GM12878 (cell line): Measurements from ENCODE around the gene ISLR2. TPM values are rescaled to one million over a fixed set of nuclear protein-coding genes. Genes with fewer than 3 reads are reported as not detected.

Source experiments
- ATAC-seq: fragments of 200-7000 bp; cut with Tn5 transposase; 3 replicates; pipeline ENCODE4 v1.9.1; 2020; ENCODE audit warnings: mild to moderate bottlenecking, moderate library complexity
- BruUV-seq: library from RNA; stranded (reverse); fragments of 400-500 nt; replicated peaks from 2 replicates; lab custom pipeline; 2021; lab: Mats Ljungman, UMichigan
- CTCF ChIA-PET: fragments of 300-600 bp; sonication (Branson Sonifier 250); formaldehyde crosslinking; extraction: SDS; loops from one replicate; lab custom pipeline; 2021; ENCODE audit warnings: inconsistent platforms; lab: Yijun Ruan, JAX
- POLR2A ChIA-PET: fragments of 350-600 bp; formaldehyde crosslinking; extraction: SDS; loops from one replicate; lab custom pipeline; 2021; ENCODE audit warnings: inconsistent platforms; lab: Charles Lee
- RAD21 ChIA-PET: fragments of 300-600 bp; sonication (Branson Sonifier 250); formaldehyde crosslinking; loops from one replicate; lab custom pipeline; 2023; ENCODE audit warnings: antibody characterized with exemption; ENCODE audit not compliant: unreplicated experiment; lab: Charles Lee
- SMC1A ChIA-PET: fragments of 300-600 bp; sonication (Branson Sonifier 250); formaldehyde crosslinking; loops from one replicate; lab custom pipeline; 2023; ENCODE audit not compliant: unreplicated experiment, uncharacterized antibody; lab: Charles Lee
- DNase-seq: peaks from one replicate; pipeline ENCODE4 v3.0.0-alpha.2; 2011; ENCODE audit warnings: low read depth, low spot score
- FAIRE-seq: peaks from 3 replicates; lab custom pipeline; 2011; peaks lifted over from hg19 to GRCh38; lab: Jason Lieb, UNC
- H2AFZ ChIP-seq: 2 replicates; pipeline ENCODE4 v1.6.0; 2011; ENCODE audit warnings: low read depth, low read length, control low read depth; ENCODE audit not compliant: control insufficient read depth
- H3K27ac ChIP-seq: 2 replicates; pipeline ENCODE4 v1.5.1; 2011; ENCODE audit warnings: control low read depth; ENCODE audit not compliant: control insufficient read depth, insufficient read depth
- H3K27me3 ChIP-seq, 2 experiments: replicated peaks in 1 of 2; 2 replicates each; pipeline versions ENCODE4 v1.6.0 to v1.6.1; 2011; ENCODE audit warnings: low read length in 1 of 2; ENCODE audit not compliant: control insufficient read depth in 2 of 2, insufficient read depth in 2 of 2
- H3K36me3 ChIP-seq, 2 experiments: 2 replicates each; pipeline ENCODE4 v1.5.1; 2011; ENCODE audit warnings: low read length in 1 of 2; ENCODE audit not compliant: control insufficient read depth in 2 of 2, insufficient read depth in 2 of 2
- H3K4me1 ChIP-seq: 2 replicates; pipeline ENCODE4 v1.6.1; 2011; ENCODE audit warnings: mild to moderate bottlenecking, low read length, moderate library complexity, mixed read lengths; ENCODE audit not compliant: control insufficient read depth, insufficient read depth
- H3K4me2 ChIP-seq: 2 replicates; pipeline ENCODE4 v1.6.0; 2011; ENCODE audit warnings: control low read depth; ENCODE audit not compliant: control insufficient read depth, insufficient read depth
- H3K4me3 ChIP-seq: fragments of 200-600 bp; sonication (generic); 2 replicates; pipeline ENCODE4 v1.5.1; 2016
- H3K79me2 ChIP-seq: 2 replicates; pipeline ENCODE4 v1.6.0; 2011; ENCODE audit warnings: low read length; ENCODE audit not compliant: control insufficient read depth, insufficient read depth
- H3K9ac ChIP-seq: 2 replicates; pipeline ENCODE4 v1.8.0; 2011; ENCODE audit warnings: low read length, control low read depth, mixed read lengths; ENCODE audit not compliant: control insufficient read depth, insufficient read depth
- H3K9me3 ChIP-seq: replicated peaks from 3 replicates; pipeline ENCODE4 v1.5.1; 2011; ENCODE audit warnings: mild to moderate bottlenecking, low read length; ENCODE audit not compliant: control insufficient read depth, insufficient read depth
- H4K20me1 ChIP-seq: 2 replicates; pipeline ENCODE4 v1.6.0; 2011; ENCODE audit not compliant: control insufficient read depth, insufficient read depth
- EGR1 ChIP-seq, 2 experiments: IDR thresholded peaks; 1 replicate in 1 of 2; 2 replicates in 1 of 2; pipeline ENCODE4 v1.6.1; 2011 to 2012; ENCODE audit warnings: low read depth in 2 of 2, low read length in 2 of 2, borderline replicate concordance in 1 of 2, mild to moderate bottlenecking in 1 of 2, moderate library complexity in 1 of 2
- KAT2A ChIP-seq: conservative IDR thresholded peaks from 2 replicates; pipeline ENCODE4 v1.6.1; 2011; ENCODE audit warnings: low read depth, low read length; ENCODE audit not compliant: control insufficient read depth
- MTA3 ChIP-seq: IDR thresholded peaks from 2 replicates; pipeline ENCODE4 v1.6.1; 2012; ENCODE audit warnings: low read length, inconsistent platforms, borderline replicate concordance
- SMC3 ChIP-seq: IDR thresholded peaks from 2 replicates; pipeline ENCODE4 v1.6.1; 2011; ENCODE audit warnings: low read length, improper control_type of control experiment, borderline replicate concordance
- TCF7 ChIP-seq: IDR thresholded peaks from 2 replicates; pipeline ENCODE4 v1.6.1; 2014; ENCODE audit warnings: antibody characterized with exemption, borderline replicate concordance
- ZSCAN29 ChIP-seq: fragments of 450-650 bp; IDR thresholded peaks from 2 replicates; pipeline ENCODE4 v1.6.1; 2017; ENCODE audit warnings: mild to moderate bottlenecking, moderate library complexity
- WGBS: methylation state at CpG from one replicate; pipeline ENCODE4 v1.1.6; 2016; ENCODE audit warnings: low lambda C conversion rate; ENCODE audit not compliant: insufficient replicate concordance, insufficient coverage; ENCODE audit errors: missing lambda C conversion rate; 5-methylcytosine and 5-hydroxymethylcytosine counted together
- in situ Hi-C: fragments of 300-500 bp; cut with MboI; formaldehyde crosslinking; loops from 9 replicates; pipeline ENCODE4 v1.14.3; 2018; ENCODE audit warnings: mixed read lengths
- intact Hi-C: fragments of 100-400 bp; cut with micrococcal nuclease; formaldehyde crosslinking; loops from one replicate; pipeline ENCODE4 v1.14.2; 2022; ENCODE audit not compliant: unreplicated experiment
- polyA plus RNA-seq, 11 experiments: library from polyadenylated mRNA; depleted of rRNA in 4 of 11; unstranded in 6 of 11; stranded (reverse) in 5 of 11; fragments of >200 nt; fragmentation: Nextera tagmentation in 4 of 11; fragmentation: Illumina TruSeq in 1 of 11; extraction: Ambion mirVana in 4 of 11; extraction: Trizol in 1 of 11; gene quantifications; 1 replicate in 1 of 11; 2 replicates in 10 of 11; pipeline versions ENCODE4 v1.2.1 to v1.2.3, GENCODE V29; 2011 to 2016; ENCODE audit warnings: inconsistent platforms in 2 of 11, missing spikeins in 2 of 11, low read depth in 1 of 11
- total RNA-seq, 4 experiments: library from RNA; depleted of rRNA in 3 of 4; stranded (reverse); fragments of >200 nt in 3 of 4; fragmentation: Illumina TruSeq in 1 of 4; extraction: Trizol in 1 of 4; gene quantifications; 2 replicates each; pipeline versions ENCODE4 v1.2.1 to v1.2.3, GENCODE V29; 2013 to 2021
- TF ChIP-seq, protein P1 (sequence below): IDR thresholded peaks from 2 replicates; pipeline ENCODE4 v1.6.1; 2012; ENCODE audit warnings: mild to moderate bottlenecking, low read depth, low read length
- TF ChIP-seq, protein P2 (sequence below): fragments of 450-650 bp; IDR thresholded peaks from 2 replicates; pipeline ENCODE4 v1.6.1; 2017; ENCODE audit warnings: antibody characterized with exemption, mild to moderate bottlenecking, moderate library complexity

ISLR2 gene
- total and polyA plus RNA-seq, 10 of the 15 experiments (the other 5 are each of a cell fraction or from before 2014, with no cell fraction given) = 0.04 to 0.21 (median 0.07) TPM; not detected in 4

GRCh38 chr15:74146277-74146800 is 16.0 kb downstream of the ISLR2 start:
- no peaks in the 10 kb centered on the region for H3K4me1 ChIP-seq
- ChIA-PET SMC1A (no interaction called here), POLR2A (no interaction called here), CTCF (interaction anchor here (1.2 kb wide), 1 partner anchor 305 kb away, joined by 3 read pairs; no protein-coding TSS in a partner anchor), RAD21 (interaction anchor here (0.7 kb wide), 1 partner anchor 74 kb away, joined by 3 read pairs; no protein-coding TSS in a partner anchor)
- H3K9me3 ChIP-seq = no peaks in the 10 kb centered on the region; the same call in 2 of the 3 replicates
- WGBS = 100% methylated on average over 1 of the region's 1 CpG
- ATAC-seq (no peak), FAIRE-seq (no peak), DNase-seq (no peak)
- H3K9ac ChIP-seq = no peak overlapping the region
- no peaks in the 10 kb centered on the region for H3K36me3 ChIP-seq
- H2AFZ ChIP-seq = no peak overlapping the region
- TF ChIP-seq, protein P1, sequence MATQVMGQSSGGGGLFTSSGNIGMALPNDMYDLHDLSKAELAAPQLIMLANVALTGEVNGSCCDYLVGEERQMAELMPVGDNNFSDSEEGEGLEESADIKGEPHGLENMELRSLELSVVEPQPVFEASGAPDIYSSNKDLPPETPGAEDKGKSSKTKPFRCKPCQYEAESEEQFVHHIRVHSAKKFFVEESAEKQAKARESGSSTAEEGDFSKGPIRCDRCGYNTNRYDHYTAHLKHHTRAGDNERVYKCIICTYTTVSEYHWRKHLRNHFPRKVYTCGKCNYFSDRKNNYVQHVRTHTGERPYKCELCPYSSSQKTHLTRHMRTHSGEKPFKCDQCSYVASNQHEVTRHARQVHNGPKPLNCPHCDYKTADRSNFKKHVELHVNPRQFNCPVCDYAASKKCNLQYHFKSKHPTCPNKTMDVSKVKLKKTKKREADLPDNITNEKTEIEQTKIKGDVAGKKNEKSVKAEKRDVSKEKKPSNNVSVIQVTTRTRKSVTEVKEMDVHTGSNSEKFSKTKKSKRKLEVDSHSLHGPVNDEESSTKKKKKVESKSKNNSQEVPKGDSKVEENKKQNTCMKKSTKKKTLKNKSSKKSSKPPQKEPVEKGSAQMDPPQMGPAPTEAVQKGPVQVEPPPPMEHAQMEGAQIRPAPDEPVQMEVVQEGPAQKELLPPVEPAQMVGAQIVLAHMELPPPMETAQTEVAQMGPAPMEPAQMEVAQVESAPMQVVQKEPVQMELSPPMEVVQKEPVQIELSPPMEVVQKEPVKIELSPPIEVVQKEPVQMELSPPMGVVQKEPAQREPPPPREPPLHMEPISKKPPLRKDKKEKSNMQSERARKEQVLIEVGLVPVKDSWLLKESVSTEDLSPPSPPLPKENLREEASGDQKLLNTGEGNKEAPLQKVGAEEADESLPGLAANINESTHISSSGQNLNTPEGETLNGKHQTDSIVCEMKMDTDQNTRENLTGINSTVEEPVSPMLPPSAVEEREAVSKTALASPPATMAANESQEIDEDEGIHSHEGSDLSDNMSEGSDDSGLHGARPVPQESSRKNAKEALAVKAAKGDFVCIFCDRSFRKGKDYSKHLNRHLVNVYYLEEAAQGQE = peak; percentile 22; the same call in 1 of the 2 replicates
- no peak for TF ChIP-seq MTA3
- no peaks in the 10 kb centered on the region for H3K27me3 ChIP-seq
- in situ Hi-C loops (no loop called here), intact Hi-C loops (no loop called here)
- no peaks in the 10 kb centered on the region for H4K20me1 ChIP-seq
- H3K4me3 ChIP-seq = no peak overlapping the region
- H3K27ac ChIP-seq = no peak overlapping the region
- no peaks in the 10 kb centered on the region for H3K79me2 ChIP-seq
- no TSS peak for BruUV-seq
- H3K4me2 ChIP-seq = no peak overlapping the region

DNA sequence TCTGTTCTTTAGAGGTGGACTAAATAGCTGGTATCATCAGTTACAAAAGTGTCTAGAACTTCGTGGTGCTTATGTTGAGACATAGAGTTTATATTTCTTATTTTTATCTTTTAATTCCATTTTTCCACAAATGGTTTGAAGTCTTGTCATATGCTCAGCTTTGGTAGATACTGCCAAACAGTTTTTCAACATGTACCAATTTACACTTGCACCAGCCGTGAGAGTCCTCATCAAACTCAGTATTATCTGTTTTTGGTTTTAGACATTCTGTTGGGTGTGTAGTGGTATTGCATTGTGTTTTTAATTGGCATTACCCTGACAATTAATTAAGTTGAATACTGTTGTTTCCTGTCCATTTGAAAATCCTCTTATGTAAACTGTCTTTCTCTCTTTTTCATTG is 16.7 kb downstream of the ISLR2 start:
- ChIA-PET CTCF (interaction anchor here (1.2 kb wide), 1 partner anchor 305 kb away, joined by 3 read pairs; no protein-coding TSS in a partner anchor), SMC1A (no interaction called here), RAD21 (no interaction called here), POLR2A (no interaction called here)
- ATAC-seq (no peak), DNase-seq (no peak), FAIRE-seq (no peak)
- Histone ChIP-seq H3K4me1 (no peaks in the 10 kb centered on the region), H4K20me1 (no peaks in the 10 kb centered on the region), H3K36me3 (no peaks in the 10 kb centered on the region), H3K4me3 (no peak overlapping the region), H3K4me2 (no peak overlapping the region), H3K27ac (no peak overlapping the region), H3K27me3 (no peaks in the 10 kb centered on the region), H3K79me2 (no peaks in the 10 kb centered on the region), H2AFZ (no peak overlapping the region), H3K9me3 (no peaks in the 10 kb centered on the region; the same call in 2 of the 3 replicates), H3K9ac (no peak overlapping the region)
- BruUV-seq = no TSS peak
- intact Hi-C loops = no loop called here
- 48% methylated on average over 2 of the region's 2 CpGs for WGBS
- in situ Hi-C loops = no loop called here
- TF ChIP-seq SMC3 = no peak
- TF ChIP-seq, protein P2, sequence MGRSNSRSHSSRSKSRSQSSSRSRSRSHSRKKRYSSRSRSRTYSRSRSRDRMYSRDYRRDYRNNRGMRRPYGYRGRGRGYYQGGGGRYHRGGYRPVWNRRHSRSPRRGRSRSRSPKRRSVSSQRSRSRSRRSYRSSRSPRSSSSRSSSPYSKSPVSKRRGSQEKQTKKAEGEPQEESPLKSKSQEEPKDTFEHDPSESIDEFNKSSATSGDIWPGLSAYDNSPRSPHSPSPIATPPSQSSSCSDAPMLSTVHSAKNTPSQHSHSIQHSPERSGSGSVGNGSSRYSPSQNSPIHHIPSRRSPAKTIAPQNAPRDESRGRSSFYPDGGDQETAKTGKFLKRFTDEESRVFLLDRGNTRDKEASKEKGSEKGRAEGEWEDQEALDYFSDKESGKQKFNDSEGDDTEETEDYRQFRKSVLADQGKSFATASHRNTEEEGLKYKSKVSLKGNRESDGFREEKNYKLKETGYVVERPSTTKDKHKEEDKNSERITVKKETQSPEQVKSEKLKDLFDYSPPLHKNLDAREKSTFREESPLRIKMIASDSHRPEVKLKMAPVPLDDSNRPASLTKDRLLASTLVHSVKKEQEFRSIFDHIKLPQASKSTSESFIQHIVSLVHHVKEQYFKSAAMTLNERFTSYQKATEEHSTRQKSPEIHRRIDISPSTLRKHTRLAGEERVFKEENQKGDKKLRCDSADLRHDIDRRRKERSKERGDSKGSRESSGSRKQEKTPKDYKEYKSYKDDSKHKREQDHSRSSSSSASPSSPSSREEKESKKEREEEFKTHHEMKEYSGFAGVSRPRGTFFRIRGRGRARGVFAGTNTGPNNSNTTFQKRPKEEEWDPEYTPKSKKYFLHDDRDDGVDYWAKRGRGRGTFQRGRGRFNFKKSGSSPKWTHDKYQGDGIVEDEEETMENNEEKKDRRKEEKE = no peak
- TF ChIP-seq ZSCAN29 = no peak
- TF ChIP-seq EGR1 (IDR thresholded peaks at IDR 0.05; ENCODE audit: borderline replicate concordance in 1 of 2, low read depth in 2 of 2, low read length in 2 of 2) = no peak
- TF ChIP-seq TCF7 = no peak
- TF ChIP-seq KAT2A = no peak
